GM12865 (cell line): ENCODE measurements around the gene FHIT.

Experiments used
- DNase-seq: peaks from one replicate; pipeline ENCODE4 v3.0.0; 2010; ENCODE audit warnings: low read depth
- H3K4me3 ChIP-seq: 2 replicates; pipeline ENCODE4 v1.5.1; 2011; ENCODE audit warnings: mild to moderate bottlenecking, low read depth, low read length, control low read depth
- TF ChIP-seq, protein P1 (sequence below): IDR thresholded peaks from 2 replicates; pipeline ENCODE4 v1.5.1; 2011; ENCODE audit warnings: low read length, control low read depth, low read depth, inconsistent platforms; ENCODE audit not compliant: insufficient read depth; ENCODE audit errors: missing control alignments

The FHIT gene

DNA sequence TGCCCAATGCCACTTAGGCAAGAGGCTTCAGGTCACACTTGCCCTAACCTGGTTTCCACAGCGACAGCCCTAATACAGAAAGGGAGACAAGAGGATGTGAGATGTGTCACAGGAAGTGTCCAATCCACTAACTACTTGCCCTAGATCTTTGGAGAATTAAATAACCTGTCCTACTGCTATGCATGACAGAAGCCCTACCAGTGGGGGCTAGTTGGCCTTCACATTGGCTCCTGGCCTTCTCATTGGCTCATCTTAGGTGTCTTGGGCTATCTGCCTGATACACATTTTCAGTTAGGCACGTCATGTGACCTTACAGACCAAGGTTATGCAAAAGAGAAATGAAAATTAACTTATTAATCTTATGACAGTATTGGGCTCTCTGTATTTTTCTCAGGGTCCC, 449.9 kb downstream of the FHIT start:
- TF ChIP-seq, protein P1, sequence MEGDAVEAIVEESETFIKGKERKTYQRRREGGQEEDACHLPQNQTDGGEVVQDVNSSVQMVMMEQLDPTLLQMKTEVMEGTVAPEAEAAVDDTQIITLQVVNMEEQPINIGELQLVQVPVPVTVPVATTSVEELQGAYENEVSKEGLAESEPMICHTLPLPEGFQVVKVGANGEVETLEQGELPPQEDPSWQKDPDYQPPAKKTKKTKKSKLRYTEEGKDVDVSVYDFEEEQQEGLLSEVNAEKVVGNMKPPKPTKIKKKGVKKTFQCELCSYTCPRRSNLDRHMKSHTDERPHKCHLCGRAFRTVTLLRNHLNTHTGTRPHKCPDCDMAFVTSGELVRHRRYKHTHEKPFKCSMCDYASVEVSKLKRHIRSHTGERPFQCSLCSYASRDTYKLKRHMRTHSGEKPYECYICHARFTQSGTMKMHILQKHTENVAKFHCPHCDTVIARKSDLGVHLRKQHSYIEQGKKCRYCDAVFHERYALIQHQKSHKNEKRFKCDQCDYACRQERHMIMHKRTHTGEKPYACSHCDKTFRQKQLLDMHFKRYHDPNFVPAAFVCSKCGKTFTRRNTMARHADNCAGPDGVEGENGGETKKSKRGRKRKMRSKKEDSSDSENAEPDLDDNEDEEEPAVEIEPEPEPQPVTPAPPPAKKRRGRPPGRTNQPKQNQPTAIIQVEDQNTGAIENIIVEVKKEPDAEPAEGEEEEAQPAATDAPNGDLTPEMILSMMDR, result no peak
- DNase-seq, result no peak
- no peak overlapping the region for H3K4me3 ChIP-seq

DNA sequence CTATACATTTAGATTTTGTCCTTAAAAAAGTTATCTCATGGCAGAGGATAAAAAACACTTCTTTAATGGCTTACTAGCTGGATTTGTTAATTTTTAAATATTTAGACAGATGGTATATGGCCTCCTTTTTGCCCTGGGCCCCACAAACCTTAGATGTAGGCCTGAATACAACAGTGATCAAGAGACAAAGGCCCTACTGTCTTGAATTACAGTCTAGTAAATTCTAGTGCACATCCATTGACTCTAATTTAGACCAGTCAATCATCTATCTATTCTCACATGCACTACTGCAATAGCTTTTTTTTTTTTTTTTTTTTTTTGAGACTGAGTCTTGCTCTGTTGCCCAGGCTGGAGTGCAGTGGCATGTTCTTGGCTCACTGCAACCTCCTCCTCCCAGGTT, 452.8 kb downstream of the FHIT start:
- no peak overlapping the region for H3K4me3 ChIP-seq
- TF ChIP-seq, protein P1, result no peak
- no peak for DNase-seq

DNA sequence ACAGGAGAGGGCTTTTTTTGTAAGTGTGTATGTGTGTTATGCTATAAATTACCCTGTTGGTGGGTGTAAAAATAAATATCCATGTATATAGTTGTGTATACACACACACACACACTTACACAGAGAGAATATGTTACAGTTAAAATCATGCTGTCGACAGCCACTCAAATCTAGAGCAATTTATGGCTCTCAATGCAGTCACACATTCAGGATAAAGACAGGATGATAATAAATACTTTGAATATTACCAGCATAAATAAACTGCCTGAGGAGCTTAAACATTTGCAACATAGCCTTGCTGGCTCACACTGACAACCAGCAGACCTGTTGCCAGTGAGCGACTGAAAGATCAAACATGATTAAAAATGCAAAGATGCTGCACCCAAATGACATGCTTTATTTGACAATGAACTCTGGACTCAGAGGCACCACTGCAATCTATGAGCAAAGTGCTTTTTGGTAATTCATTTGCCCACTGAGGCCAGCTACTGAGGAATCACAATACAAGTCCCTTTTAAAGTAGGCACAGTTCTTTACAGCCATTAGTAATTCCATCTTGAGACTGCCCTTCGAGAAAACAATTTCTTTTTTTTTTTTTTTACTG, 458.9 kb downstream of the FHIT start:
- TF ChIP-seq, protein P1, result no peak
- no peak for DNase-seq
- H3K4me3 ChIP-seq, result no peak overlapping the region

DNA sequence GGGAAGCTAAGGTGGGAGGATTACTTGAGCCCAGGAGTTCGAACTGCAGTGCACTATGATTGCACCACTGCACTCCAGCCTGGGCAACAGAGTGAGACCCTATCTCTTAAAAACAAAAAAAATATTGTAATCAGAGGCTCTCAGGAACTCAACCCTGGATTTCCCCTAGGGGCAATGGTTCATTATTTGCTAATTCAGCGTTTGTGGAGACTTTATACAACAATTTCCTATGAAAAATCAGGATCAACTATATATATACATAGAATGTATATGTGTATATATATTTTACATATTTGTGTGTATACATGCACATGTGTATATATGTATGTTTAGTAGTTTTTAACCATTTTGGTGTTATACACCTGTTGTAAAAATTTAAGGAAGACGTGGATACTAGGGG, 463.1 kb downstream of the FHIT start:
- DNase-seq, result no peak

DNA sequence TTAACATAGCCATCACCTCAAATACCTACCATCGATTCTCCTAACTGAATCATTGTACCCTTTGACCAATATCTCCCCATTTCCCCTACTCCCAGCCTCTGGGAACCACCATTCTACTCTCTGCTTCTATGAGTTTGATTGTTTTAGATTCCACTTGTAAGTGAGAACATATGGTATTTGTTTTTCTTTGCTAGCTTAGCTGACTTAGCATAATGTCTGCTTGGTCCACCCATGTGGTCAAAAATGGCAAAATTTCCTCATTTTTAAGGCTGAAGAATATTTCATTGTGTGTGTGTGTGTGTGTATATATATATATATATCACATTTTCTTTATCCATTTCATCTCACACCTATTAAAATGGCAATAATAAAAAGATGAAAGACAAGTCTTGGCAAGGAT, 469.3 kb downstream of the FHIT start:
- H3K4me3 ChIP-seq, result no peak overlapping the region
- DNase-seq, result no peak
- TF ChIP-seq, protein P1, result no peak

More for the DNA sequence above, 463.1 kb downstream of the FHIT start:
- H3K4me3 ChIP-seq, result no peak overlapping the region
- TF ChIP-seq, protein P1, result no peak

DNA sequence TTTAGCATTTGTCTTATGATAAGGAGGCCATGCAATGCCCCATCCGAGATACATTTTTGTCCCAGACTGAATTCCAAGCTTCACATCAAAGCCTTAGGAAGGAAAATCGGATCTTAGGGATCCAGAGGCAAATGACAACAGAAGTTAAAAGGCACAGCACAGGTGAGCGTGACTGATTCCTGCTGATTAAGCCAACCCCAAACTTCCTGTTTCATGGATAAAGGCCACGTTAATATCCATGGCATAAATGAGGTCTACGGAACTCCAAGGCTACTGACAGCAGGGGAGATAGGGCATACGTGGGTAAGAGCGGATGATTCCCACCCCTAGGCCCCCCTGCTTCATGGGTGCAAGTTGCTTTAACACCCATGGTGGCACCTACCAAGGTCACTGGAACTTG, 471.6 kb downstream of the FHIT start:
- TF ChIP-seq, protein P1, result no peak
- H3K4me3 ChIP-seq, result no peak overlapping the region
- no peak for DNase-seq

DNA sequence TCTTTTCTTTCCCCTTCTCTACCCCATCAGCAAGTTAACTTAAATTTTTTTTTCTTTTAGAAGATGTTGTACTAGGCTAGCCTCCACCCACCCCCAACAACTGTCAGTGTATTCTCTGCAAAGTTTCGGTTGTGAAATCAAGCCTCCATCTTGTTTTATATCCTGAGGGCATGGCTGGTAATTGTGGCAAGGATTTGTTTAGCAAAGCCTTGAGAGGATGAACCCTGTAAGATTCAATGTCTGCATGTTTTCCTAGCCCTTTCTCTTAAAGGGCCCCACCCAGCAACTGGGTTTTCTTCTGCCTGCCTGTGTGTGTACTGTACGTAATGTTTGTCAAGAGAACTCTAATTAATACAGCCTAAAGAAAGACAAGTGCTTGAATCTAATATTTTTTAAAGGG, 475.3 kb downstream of the FHIT start:
- DNase-seq, result no peak
- TF ChIP-seq, protein P1, result no peak
- no peak overlapping the region for H3K4me3 ChIP-seq
